ENCODE results near the gene FOLR1.
A peak's percentile ranks its signal among the peaks of the same experiment; 100 is the strongest.

Gene FOLR1

DNA sequence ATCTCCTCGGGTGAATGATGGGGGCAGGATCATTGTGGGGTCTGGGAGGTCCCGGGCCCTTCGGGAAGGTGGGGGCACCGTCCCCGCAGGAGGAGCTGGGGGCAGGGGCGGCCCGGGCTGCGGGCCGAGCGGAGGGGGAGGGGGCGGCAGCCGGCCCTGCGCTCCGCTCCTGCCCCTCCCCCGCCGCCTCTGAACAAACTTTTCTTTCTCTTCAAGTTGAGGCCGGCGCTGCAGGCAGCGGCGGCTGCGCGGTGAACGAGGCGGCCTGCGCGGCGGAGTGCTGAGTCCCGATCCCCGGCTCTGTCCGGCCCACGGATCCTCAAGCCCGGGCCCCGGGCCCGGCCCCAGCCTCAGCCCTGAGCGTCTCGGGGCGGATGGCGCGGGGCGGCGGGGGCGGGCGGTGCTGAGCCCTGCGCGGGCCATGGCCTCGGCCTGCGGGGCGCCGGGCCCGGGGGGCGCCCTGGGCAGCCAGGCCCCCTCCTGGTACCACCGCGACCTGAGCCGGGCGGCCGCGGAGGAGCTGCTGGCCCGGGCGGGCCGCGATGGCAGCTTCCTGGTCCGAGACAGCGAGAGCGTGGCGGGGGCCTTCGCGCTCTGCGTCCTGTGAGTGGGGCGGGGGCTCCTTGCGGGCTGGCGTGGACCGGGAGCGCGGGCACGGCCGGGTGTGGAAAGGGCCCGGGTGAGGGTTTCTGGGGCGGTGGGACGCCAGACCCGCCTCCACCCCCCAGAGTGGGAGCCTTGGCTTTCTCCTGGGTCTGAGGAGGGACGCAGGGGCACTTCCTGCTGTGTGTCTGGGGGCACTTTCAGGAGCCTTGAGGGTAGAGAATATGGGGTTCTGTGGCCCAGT lies 32.8 kb downstream of the FOLR1 start, which contains the start of gene INPPL1:
INPPL1 (plus strand) TSS at position 204 of the 847 bp plus-strand sequence; CDS start at position 422, 218 bp downstream.
- peak; percentile 24 for DNase-seq

DNA sequence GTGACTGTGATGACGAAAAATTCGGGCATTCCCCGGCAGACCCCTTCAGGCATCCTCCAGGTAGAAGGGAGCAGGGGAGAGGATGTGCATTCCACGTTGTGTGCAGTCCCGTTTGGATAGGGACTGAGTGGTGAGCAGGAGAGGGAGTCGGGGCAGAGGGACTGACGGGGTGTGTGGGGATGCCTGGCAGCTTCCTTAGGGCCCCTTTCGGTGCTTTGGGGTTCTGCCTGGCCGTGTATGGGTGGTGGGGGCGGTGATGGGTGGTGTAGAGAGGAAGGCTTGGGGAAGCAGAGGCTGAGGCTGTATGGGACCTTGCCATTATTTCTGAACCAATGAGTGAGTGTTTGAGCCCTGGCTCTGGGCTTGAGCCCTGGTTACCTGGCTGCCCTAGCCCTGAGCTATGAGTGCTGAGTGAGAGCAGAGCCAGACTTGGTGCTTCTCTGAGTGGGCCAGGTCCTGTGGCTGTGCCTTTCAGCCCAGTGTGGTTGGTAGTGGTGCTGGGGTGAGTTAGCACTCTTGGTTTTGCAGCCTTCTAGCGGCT lies 33.5 kb downstream of the FOLR1 start:
- DNase-seq, result no peak

GRCh38 chr11:72226701-72227100 lies 34.8 kb downstream of the FOLR1 start:
- DNase-seq, result no peak

GRCh38 chr11:72227316-72228228 lies 35.6 kb downstream of the FOLR1 start:
- DNase-seq, result no peak

- no peak for DNase-seq
Observed at GRCh38 chr11:72228229-72228843, 36.4 kb downstream of the FOLR1 start.

GRCh38 chr11:72228844-72229231 lies 36.9 kb downstream of the FOLR1 start:
- DNase-seq, result no peak

GRCh38 chr11:72229336-72229924 lies 37.5 kb downstream of the FOLR1 start:
- DNase-seq, result no peak

DNA sequence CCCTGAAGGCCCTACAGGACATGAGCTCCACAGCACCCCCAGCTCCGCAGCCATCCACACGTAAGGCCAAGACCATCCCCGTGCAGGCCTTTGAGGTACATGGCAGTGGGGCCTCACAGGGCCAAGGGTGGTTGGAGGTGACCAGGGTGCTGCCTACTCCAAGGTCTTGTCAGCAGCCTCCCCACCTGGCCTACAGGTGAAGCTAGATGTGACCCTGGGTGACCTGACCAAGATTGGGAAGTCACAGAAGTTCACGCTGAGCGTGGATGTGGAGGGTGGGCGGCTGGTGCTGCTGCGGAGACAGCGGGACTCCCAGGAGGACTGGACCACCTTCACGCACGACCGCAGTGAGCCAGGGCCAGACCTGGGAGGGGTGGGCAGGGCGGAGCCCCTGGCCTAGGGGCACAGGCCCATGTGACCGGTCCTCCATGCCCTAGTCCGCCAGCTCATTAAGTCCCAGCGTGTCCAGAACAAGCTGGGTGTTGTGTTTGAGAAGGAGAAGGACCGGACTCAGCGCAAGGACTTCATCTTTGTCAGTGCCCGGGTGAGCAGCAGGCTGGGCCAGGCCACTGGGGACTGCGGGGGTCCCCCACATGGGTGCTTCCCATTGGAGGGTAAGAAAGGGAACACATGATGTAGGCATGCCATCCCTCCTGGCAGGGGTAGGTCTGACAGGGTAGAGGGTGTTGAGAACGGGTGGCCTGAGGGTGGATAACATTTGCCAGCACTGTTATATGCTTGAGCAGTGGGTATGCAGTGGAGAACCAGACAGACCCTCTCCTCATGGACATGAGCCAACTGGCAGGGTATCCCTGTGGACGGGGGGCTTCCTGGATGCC lies 38.2 kb downstream of the FOLR1 start:
- no peak for DNase-seq

- no peak for DNase-seq
Observed at GRCh38 chr11:72230764-72231365, 38.9 kb downstream of the FOLR1 start.

- DNase-seq, result no peak
Observed at GRCh38 chr11:72231396-72232259, 39.7 kb downstream of the FOLR1 start.

DNA sequence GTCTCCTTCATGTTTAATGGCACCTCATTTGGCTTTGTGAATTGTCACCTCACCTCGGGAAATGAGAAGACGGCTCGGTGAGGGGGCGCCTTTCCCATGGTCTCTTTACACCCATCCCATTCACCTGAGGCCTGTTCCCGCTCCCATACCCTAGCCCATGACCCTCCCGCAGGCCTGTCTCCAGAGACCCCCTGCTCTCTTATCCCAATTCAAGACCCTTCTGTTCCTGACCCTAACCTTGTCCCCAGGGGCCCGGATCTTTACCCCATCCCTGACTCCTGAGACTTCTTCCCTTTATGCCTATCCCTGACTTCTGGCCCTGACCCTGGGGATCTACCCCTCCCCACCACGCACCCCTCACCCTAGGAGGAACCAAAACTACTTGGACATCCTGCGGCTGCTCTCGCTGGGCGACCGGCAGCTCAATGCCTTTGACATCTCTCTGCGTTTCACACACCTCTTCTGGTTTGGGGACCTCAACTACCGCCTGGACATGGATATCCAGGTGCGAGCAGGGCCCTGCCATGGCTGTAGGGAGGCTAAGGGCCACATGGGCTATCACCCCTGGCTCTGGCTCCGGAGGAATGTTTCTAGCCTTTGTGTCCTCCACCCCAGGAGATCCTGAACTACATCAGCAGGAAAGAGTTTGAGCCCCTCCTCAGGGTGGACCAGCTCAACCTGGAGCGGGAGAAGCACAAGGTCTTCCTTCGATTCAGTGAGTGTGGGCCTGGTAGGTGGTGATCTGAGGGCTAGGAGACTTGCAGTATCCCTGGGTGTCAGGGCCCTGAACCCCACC lies 40.5 kb downstream of the FOLR1 start:
- no peak for DNase-seq

DNA sequence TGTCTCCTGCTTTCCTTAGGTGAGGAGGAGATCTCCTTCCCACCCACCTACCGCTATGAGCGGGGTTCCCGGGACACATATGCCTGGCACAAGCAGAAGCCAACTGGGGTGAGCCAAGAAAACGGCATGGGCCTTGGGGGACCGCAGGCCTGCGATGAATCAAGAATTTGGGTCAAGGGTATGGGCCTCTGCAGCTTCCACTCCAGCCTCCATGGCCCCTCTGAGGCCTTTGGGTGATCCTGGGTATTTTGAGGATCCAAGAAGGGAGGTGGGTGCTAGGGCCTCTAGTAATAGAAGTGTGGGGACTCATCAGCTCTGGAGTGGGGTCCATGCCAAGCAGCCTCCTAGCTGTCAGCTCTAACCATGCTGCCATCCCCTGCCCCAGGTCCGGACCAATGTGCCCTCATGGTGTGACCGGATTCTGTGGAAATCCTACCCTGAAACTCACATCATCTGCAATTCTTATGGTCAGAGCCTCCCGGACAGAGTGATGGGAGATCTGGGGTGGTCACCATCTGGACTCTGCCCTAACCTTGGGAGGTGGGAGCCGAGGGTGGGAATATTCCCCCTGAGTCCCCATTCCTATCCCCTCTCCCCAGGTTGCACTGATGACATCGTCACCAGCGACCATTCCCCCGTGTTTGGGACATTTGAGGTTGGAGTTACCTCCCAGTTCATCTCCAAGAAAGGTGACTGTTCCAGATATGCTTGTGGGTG lies 41.3 kb downstream of the FOLR1 start:
- DNase-seq, result no peak

DNA sequence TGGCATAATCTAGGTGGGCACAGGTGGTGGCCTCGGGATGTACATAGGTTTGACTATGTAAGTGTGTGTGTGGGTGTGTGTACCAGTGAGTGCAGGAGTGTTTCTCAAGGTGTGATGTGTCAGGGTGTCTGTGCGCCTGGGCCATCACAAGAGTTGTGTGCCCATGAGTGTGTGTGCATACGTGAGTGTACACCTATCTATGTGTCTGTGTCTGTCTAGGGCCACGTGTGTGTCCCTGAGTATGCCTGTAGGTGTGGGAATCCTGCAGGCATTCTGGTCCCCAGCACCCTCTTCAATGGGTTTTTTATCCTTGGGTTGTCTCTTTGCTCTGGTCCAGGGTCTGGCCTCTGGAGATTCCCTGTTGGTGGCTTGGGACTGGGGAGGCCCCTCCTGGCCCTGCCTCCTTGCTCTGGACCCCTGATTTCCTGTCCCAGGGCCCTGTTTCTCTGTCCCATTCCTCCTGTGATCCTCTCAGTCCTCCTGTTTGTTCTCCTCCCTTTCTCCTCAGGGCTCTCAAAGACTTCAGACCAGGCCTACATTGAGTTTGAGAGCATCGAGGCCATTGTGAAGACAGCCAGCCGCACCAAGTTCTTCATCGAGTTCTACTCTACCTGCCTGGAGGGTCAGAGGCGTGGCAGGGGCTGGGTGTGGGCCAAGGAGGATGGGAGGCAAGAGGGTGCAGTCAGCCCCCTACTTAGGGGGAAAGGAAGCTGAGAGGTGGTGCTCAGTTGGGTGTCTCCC lies 42.0 kb downstream of the FOLR1 start:
- no peak for DNase-seq

DNA sequence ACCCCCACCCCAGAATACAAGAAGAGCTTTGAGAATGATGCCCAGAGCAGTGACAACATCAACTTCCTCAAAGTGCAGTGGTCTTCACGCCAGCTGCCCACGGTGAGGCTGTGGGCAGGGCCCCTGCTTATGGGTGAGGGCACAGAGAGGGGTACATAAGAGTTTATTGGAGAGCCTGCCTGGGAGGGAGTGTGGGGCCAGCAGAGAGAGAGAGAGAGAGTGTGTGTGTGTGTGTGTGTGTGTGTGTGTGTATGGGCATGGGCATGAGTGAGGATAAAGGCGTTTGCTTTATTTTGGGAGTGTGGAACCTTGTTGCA lies 42.5 kb downstream of the FOLR1 start:
- no peak for DNase-seq

DNA sequence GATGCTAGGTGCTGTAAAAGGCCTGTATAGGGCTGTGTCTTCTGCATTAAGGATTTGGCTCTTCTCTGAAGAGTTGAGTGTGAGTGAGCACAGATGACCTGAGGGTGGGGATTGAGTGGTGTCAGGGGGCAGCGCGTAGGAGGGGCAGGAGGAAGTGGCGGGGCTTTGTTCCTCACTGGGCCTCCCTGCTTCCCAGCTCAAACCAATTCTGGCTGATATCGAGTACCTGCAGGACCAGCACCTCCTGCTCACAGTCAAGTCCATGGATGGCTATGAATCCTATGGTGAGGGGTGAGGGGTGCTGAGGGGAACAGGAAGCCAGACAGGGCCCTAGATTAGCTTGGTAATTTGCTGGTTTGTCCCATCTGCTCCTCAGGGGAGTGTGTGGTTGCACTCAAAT lies 43.0 kb downstream of the FOLR1 start:
- DNase-seq, result no peak

GRCh38 chr11:72235351-72236057 lies 43.6 kb downstream of the FOLR1 start:
- DNase-seq, result no peak

DNA sequence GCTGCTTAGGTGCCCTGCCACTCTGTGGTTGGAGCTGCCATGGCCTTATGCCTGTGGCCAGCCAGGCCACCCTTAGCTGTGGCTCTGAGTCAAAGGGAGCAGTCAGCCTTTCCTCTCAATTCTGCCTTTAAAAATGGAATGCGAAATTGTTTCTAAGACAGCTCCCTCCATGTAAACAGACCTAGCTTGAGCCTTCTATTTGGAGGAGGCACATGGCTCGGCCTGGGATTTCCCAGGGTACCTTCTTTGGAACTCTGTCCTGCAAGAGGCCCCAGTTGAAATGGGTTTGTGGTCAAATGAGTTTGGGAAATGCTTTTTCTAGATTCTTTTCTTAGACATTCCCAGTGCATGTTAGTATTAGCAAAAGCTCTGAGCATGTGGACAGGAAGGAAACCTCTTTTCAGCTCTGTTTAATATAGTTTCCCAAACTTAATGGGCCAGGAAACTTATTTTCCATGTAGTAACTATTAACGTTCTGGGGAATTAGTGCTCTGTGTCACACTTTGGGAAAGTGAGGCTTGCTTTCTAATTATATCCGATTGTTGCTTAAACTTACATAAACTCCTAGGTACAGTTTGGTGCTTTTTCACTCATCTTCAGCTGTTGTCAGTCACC lies 44.2 kb downstream of the FOLR1 start:
- no peak for DNase-seq

Measured in activated effector memory CD4-positive, alpha-beta T cell treated with Interleukin-2 at 50 U/mL for 16 hours (primary cell).